Cardiac fibroblast (primary cell): ENCODE measurements around the gene ADAMTS12.
A peak's percentile ranks its signal among the peaks of the same experiment; 100 is the strongest.

Source experiments
- DNase-seq, 2 donors: peaks; one replicate each; pipeline versions ENCODE4 v3.0.0 to v3.0.0-alpha.2; 2010; ENCODE audit warnings: low read depth in 2 of 2
- H3K4me3 ChIP-seq, 2 donors: replicated peaks in 1 of 2; 1 replicate in 1 of 2; 2 replicates in 1 of 2; pipeline ENCODE4 v1.5.1; 2011; ENCODE audit warnings: low read depth in 2 of 2, low read length in 2 of 2, mild to moderate bottlenecking in 2 of 2, moderate library complexity in 1 of 2
- CTCF ChIP-seq: IDR thresholded peaks from one replicate; pipeline ENCODE4 v1.5.1; 2011; ENCODE audit warnings: low read depth, mild to moderate bottlenecking, low read length, inconsistent platforms

ADAMTS12 gene

GRCh38 chr5:33817301-33817700 is 74.5 kb downstream of the ADAMTS12 start:
- DNase-seq, result peak in 1 of 2 donors; percentile 39
- no peak for TF ChIP-seq CTCF
- H3K4me3 ChIP-seq, result no peak overlapping the region

GRCh38 chr5:33816791-33817190 is 75.0 kb downstream of the ADAMTS12 start:
- no peak overlapping the region for H3K4me3 ChIP-seq
- DNase-seq, result peak; percentile 70 to 87
- no peak for TF ChIP-seq CTCF

GRCh38 chr5:33812746-33813145 is 79.0 kb downstream of the ADAMTS12 start:
- no peak for TF ChIP-seq CTCF
- no peak overlapping the region for H3K4me3 ChIP-seq
- DNase-seq, result no peak

GRCh38 chr5:33810491-33811120 is 81.2 kb downstream of the ADAMTS12 start:
- no peak for TF ChIP-seq CTCF
- peak; percentile 70 to 90 for DNase-seq
- no peak overlapping the region for H3K4me3 ChIP-seq

GRCh38 chr5:33809936-33810335 is 81.9 kb downstream of the ADAMTS12 start:
- no peak for TF ChIP-seq CTCF
- DNase-seq, result no peak
- no peak overlapping the region for H3K4me3 ChIP-seq

- no peak overlapping the region for H3K4me3 ChIP-seq
- TF ChIP-seq CTCF, result no peak
- DNase-seq, result peak in 1 of 2 donors; percentile 69
These were observed 83.1 kb downstream of the ADAMTS12 start for GRCh38 chr5:33808699-33809098.

- DNase-seq, result peak in 1 of 2 donors; percentile 54
- TF ChIP-seq CTCF, result no peak
These were observed 84.0 kb downstream of the ADAMTS12 start for GRCh38 chr5:33807771-33808170.

More at GRCh38 chr5:33807771-33808170, 84.0 kb downstream of the ADAMTS12 start:
- no peak overlapping the region for H3K4me3 ChIP-seq
